Measurements from ENCODE around the gene ZBTB49. TPM values are rescaled to one million over a fixed set of nuclear protein-coding genes. Genes with fewer than 3 reads are reported as not detected.

Gene ZBTB49
- total RNA-seq, 1 experiment from 2014 or later: 6.6 TPM

GRCh38 chr4:4320528-4320927 lies 30.5 kb downstream of the ZBTB49 start:
- Histone ChIP-seq H3K36me3 (ENCODE audit: insufficient read depth, low read length, poor library complexity, severe bottlenecking) (no peaks in the 10 kb centered on the region), H3K27ac (ENCODE audit: low read depth, low read length, poor library complexity, severe bottlenecking) (no peak overlapping the region), H3K4me1 (ENCODE audit: insufficient read depth, low read length, poor library complexity, severe bottlenecking) (no peaks in the 10 kb centered on the region), H3K4me3 (ENCODE audit: low read depth, low read length, poor library complexity, severe bottlenecking) (no peak overlapping the region), H3K27me3 (replicated peaks; ENCODE audit: insufficient read depth, low read depth, low read length, poor library complexity) (no peaks in the 10 kb centered on the region), H3K9me3 (ENCODE audit: low read depth, low read length, poor library complexity, severe bottlenecking) (no peaks in the 10 kb centered on the region)
- no TSS peak for BruUV-seq (replicated peaks)
- ChIA-PET CTCF (no interaction called here), POLR2A (ENCODE audit: low non-redundant PET) (no interaction called here)
- no peak for DNase-seq (ENCODE audit: low spot score)
- intact Hi-C loops (cut with micrococcal nuclease; ENCODE audit: unreplicated experiment): no loop called here
- TF ChIP-seq CTCF (conservative IDR thresholded peaks at IDR 0.05; ENCODE audit: low read depth, low read length) (no peak), EZH2 (IDR thresholded peaks at IDR 0.05; ENCODE audit: borderline replicate concordance, low read depth, low read length, poor library complexity, severe bottlenecking) (no peak)

- Histone ChIP-seq H3K27me3 (replicated peaks; ENCODE audit: insufficient read depth, low read depth, low read length, poor library complexity) (no peaks in the 10 kb centered on the region), H3K27ac (ENCODE audit: low read depth, low read length, poor library complexity, severe bottlenecking) (no peak overlapping the region), H3K9me3 (ENCODE audit: low read depth, low read length, poor library complexity, severe bottlenecking) (no peaks in the 10 kb centered on the region), H3K36me3 (ENCODE audit: insufficient read depth, low read length, poor library complexity, severe bottlenecking) (no peaks in the 10 kb centered on the region), H3K4me1 (ENCODE audit: insufficient read depth, low read length, poor library complexity, severe bottlenecking) (no peaks in the 10 kb centered on the region), H3K4me3 (ENCODE audit: low read depth, low read length, poor library complexity, severe bottlenecking) (no peak overlapping the region)
- POLR2A ChIA-PET (ENCODE audit: low non-redundant PET): no interaction called here
- TF ChIP-seq EZH2 (IDR thresholded peaks at IDR 0.05; ENCODE audit: borderline replicate concordance, low read depth, low read length, poor library complexity, severe bottlenecking): no peak
- TF ChIP-seq CTCF (conservative IDR thresholded peaks at IDR 0.05; ENCODE audit: low read depth, low read length): no peak
- CTCF ChIA-PET: no interaction called here
- no TSS peak for BruUV-seq (replicated peaks)
- intact Hi-C loops (cut with micrococcal nuclease; ENCODE audit: unreplicated experiment): no loop called here
- DNase-seq (ENCODE audit: low spot score): no peak
These were observed 31.1 kb downstream of the ZBTB49 start for GRCh38 chr4:4320951-4321714.

- H3K27ac ChIP-seq (ENCODE audit: low read depth, low read length, poor library complexity, severe bottlenecking): no peak overlapping the region
- intact Hi-C loops (cut with micrococcal nuclease; ENCODE audit: unreplicated experiment): no loop called here
- no peak for TF ChIP-seq CTCF (conservative IDR thresholded peaks at IDR 0.05; ENCODE audit: low read depth, low read length)
- TF ChIP-seq EZH2 (IDR thresholded peaks at IDR 0.05; ENCODE audit: borderline replicate concordance, low read depth, low read length, poor library complexity, severe bottlenecking): no peak
- H3K27me3 ChIP-seq (replicated peaks; ENCODE audit: insufficient read depth, low read depth, low read length, poor library complexity): no peaks in the 10 kb centered on the region
- CTCF ChIA-PET: no interaction called here
- no peaks in the 10 kb centered on the region for H3K4me1 ChIP-seq (ENCODE audit: insufficient read depth, low read length, poor library complexity, severe bottlenecking)
- DNase-seq (ENCODE audit: low spot score): no peak
- BruUV-seq (replicated peaks): no TSS peak
- POLR2A ChIA-PET (ENCODE audit: low non-redundant PET): no interaction called here
- H3K36me3 ChIP-seq (ENCODE audit: insufficient read depth, low read length, poor library complexity, severe bottlenecking): no peaks in the 10 kb centered on the region
- no peaks in the 10 kb centered on the region for H3K9me3 ChIP-seq (ENCODE audit: low read depth, low read length, poor library complexity, severe bottlenecking)
- H3K4me3 ChIP-seq (ENCODE audit: low read depth, low read length, poor library complexity, severe bottlenecking): no peak overlapping the region
These were observed 32.1 kb downstream of the ZBTB49 start for GRCh38 chr4:4321951-4322688.
